ENCODE data around the gene TUT7. TPM values are rescaled to one million over a fixed set of nuclear protein-coding genes. Genes with fewer than 3 reads are reported as not detected.

TUT7 gene
- 21.0 and 21.1 TPM in 2 replicates for polyA plus RNA-seq
- 58.7 and 62.7 TPM in 2 replicates for polyA minus RNA-seq

DNA sequence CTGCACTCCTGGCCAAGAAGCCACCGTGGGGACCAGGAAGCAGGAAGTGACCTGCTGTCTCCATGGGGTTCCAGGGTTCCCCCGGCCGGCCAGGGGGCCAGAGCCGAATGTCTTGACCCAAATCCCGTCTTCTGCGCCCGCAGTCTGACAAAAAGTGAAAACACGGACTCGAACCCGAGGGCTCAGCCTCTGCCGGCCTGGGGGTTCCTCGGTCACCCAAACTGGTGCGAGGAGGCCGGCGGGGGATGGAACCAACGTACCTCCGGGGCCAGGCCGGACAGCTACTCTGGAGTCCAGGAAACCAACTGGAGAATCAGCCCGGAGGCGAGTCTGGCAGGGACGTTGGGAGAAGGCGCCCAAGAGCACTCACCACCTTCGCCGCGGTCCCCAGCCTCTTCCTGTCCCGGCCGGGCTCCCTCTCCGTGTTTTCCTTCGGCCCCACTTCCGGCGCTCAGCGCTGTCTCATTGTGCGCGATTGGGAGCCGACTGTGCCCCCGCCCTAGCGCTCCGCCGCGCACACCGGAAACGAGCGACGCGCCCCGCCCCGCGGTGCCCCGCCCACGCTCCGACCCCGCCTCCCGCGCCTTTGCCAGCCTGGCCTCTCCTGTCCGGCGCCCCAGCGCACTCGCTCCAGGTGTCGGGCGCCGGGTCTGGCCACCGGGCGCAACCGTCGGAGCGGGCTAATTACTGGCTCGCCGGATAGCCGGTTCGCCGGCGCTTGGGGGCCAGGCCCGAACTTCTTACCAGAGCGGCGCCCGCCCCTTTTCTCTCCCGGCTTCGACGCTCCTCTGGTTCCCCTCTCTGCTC lies at the start of gene TUT7:
Gene TUT7, minus strand, starts transcription at position 400 of the 807 bp plus-strand sequence. CDS start 1,211 bp downstream, outside the sequence.
- Histone ChIP-seq H3K36me3 (ENCODE audit: insufficient read depth, low read length) (no peaks in the 10 kb centered on the region), H3K9me2 (ENCODE audit: insufficient read depth, low read length) (no peaks in the 10 kb centered on the region), H3F3A (ENCODE audit: insufficient read depth, low read length, poor library complexity, severe bottlenecking) (no peaks in the 10 kb centered on the region)

More for the DNA sequence above, at the start of gene TUT7:
- H3K4me3 ChIP-seq (ENCODE audit: low read length) = peak within 1 kb of the TSS; percentile 86
- H3K4me2 ChIP-seq (ENCODE audit: low read length) = peak within 1 kb of the TSS; percentile 89
- peaks cover 35% of the 10 kb centered on the region for H3K79me2 ChIP-seq (replicated peaks; ENCODE audit: insufficient read depth, low read length)
- TF ChIP-seq MXI1 (conservative IDR thresholded peaks at IDR 0.05; ENCODE audit: poor library complexity, severe bottlenecking) = peak; percentile 76
- TF ChIP-seq POLR2AphosphoS5 (IDR thresholded peaks at IDR 0.05) = peak; percentile 85
- peak; percentile 50 for TF ChIP-seq EP300 (conservative IDR thresholded peaks at IDR 0.05; ENCODE audit: poor library complexity, severe bottlenecking)
- TF ChIP-seq EZH2 (IDR thresholded peaks at IDR 0.05; ENCODE audit: borderline replicate concordance, insufficient read depth, low read length, poor library complexity, severe bottlenecking) = no peak
- no peak for TF ChIP-seq REST (IDR thresholded peaks at IDR 0.05; ENCODE audit: borderline replicate concordance)
- no peak for TF ChIP-seq RAD21 (conservative IDR thresholded peaks at IDR 0.05)
- no peak for TF ChIP-seq SMC3 (conservative IDR thresholded peaks at IDR 0.05; ENCODE audit: poor library complexity)
- TF ChIP-seq CTCF (IDR thresholded peaks at IDR 0.05; ENCODE audit: poor library complexity, severe bottlenecking) = no peak
- peak; percentile 43 for TF ChIP-seq TAF1 (IDR thresholded peaks at IDR 0.05; ENCODE audit: low read depth)
- peak within 1 kb of the TSS; percentile 82 for H3K27ac ChIP-seq (ENCODE audit: low read length)
- H4K20me1 ChIP-seq (ENCODE audit: insufficient read depth) = no peaks in the 10 kb centered on the region
- peak within 1 kb of the TSS; percentile 86 for H2AFZ ChIP-seq (ENCODE audit: low read depth, low read length)
- H3K9me3 ChIP-seq (ENCODE audit: low read length) = no peaks in the 10 kb centered on the region
- peak within 1 kb of the TSS; percentile 84 for H3K9ac ChIP-seq (ENCODE audit: low read length)
- H3K27me3 ChIP-seq (ENCODE audit: insufficient read depth, low read depth, low read length) = no peaks in the 10 kb centered on the region
